Measurements from ENCODE around the gene CASQ2. TPM values are rescaled to one million over a fixed set of nuclear protein-coding genes. Genes with fewer than 3 reads are reported as not detected.
A peak's percentile ranks its signal among the peaks of the same experiment; 100 is the strongest.

Gene CASQ2
- total RNA-seq, 4 donors from 2014 or later: 1.1 to 3.9 (median 1.5) TPM

DNA sequence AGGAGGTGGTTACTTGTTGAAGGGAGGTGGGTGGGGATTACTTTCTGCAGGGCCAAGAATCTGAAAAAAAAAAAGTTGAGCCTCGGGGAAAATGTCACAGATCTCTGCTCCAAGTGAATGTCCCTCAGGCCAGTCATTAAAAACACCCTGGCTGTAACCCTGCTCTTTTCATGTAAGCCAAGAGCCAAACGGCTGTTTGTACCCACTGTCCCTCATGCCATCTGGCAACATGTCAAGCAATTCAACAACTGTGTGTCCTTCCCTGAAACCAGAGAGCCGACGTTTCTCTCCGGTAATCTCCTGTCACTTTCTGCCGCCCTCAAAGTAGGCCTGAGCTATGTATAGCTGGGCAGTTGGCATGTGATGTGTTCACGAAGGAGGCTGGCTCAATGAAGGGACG lies 14.7 kb downstream of the CASQ2 start:
- H3K36me3 ChIP-seq: no peaks in the 10 kb centered on the region
- no peak for TF ChIP-seq CTCF (IDR thresholded peaks at IDR 0.05)
- TF ChIP-seq POLR2A (IDR thresholded peaks at IDR 0.05): no peak
- intact Hi-C loops (cut with DNase I): no loop called here
- peak overlapping the region; percentile 60 to 77 (median 76) for H3K27ac ChIP-seq
- H3K9me3 ChIP-seq: no peaks in the 10 kb centered on the region
- DNase-seq: peak; percentile 71 to 80
- H3K4me1 ChIP-seq: peaks cover 39 to 45% of the 10 kb centered on the region in 2 donors
- H3K4me3 ChIP-seq (replicated peaks in 1 of 3): no peak overlapping the region
- H3K27me3 ChIP-seq: no peaks in the 10 kb centered on the region
- WGBS, 2 donors: 27 to 48% methylated on average over 7 to 8 of the region's 8 CpGs

DNA sequence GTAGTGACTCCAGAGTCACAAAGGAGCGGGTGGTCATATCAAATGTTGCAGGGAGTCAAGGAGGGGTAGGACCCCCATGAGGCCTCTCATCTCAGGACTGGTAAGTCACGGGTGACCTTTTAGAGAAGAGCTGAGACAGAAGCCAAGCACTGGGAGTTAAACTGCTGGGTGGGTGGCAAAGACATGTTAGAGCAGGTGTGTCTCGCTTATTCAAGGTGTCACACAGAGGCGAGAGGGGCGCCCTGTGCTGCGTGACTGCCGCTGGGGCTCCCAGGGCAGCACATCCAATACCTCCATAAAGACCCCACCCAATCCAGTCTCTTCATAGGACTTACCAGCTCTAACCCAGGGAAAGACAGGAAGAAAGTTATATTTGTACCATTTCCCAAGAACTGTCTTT lies 15.2 kb downstream of the CASQ2 start:
- no peak for DNase-seq
- Histone ChIP-seq H3K9me3 (no peaks in the 10 kb centered on the region), H3K27ac (peak overlapping the region; percentile 60 to 77 (median 76)), H3K27me3 (no peaks in the 10 kb centered on the region), H3K36me3 (no peaks in the 10 kb centered on the region), H3K4me1 (peaks cover 39 to 45% of the 10 kb centered on the region in 2 donors), H3K4me3 (replicated peaks in 1 of 3) (no peak overlapping the region)
- TF ChIP-seq POLR2A (IDR thresholded peaks at IDR 0.05) (no peak), CTCF (IDR thresholded peaks at IDR 0.05) (no peak)
- 93 to 94% methylated on average over 7 of the region's 7 CpGs for WGBS, 2 donors
- intact Hi-C loops (cut with DNase I): no loop called here

DNA sequence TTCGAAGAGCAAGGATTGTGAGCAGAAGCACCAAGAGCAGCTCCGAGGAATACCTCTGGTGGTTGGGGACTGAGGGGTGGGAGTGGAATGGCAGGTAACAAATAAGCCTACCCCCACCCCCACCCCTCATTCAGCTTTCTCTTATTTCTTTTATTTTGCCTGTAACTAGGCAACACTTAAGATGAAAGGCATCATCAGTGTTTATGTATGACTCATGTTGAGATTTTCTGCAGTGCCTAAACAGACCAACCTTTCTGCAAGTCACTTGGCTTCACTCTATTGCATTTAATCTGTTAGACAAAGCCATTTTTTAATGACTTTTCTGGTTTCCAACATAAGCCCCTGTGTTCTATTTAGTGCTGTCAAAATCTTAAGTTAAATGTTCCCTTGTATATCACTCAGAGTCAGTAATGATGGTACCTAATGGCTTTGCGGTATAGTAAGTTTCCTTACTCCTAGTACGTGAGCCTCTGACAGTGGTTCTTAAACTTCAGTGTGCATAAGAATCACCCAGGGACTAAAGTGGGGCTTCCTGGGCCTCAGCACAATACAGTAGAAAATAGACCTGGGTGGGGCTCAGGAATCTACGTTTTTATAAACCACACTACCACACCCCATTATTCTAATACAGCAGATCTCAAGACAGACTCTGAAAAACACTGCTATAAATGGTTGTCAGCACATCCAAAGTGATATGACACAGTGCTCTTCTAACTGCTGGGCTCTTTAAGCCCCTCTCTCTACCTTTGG lies 19.9 kb downstream of the CASQ2 start:
- H3K4me1 ChIP-seq: peaks cover 5 to 16% of the 10 kb centered on the region in 2 donors
- H3K27me3 ChIP-seq: no peaks in the 10 kb centered on the region
- intact Hi-C loops (cut with DNase I): no loop called here
- H3K4me3 ChIP-seq (replicated peaks in 1 of 3): no peak overlapping the region
- H3K36me3 ChIP-seq: no peaks in the 10 kb centered on the region
- no peak overlapping the region for H3K27ac ChIP-seq
- TF ChIP-seq CTCF (IDR thresholded peaks at IDR 0.05): no peak
- TF ChIP-seq POLR2A (IDR thresholded peaks at IDR 0.05): no peak
- H3K9me3 ChIP-seq: no peaks in the 10 kb centered on the region
- no peak for DNase-seq
- WGBS, 2 donors: 57 to 60% methylated on average over 5 of the region's 5 CpGs

DNA sequence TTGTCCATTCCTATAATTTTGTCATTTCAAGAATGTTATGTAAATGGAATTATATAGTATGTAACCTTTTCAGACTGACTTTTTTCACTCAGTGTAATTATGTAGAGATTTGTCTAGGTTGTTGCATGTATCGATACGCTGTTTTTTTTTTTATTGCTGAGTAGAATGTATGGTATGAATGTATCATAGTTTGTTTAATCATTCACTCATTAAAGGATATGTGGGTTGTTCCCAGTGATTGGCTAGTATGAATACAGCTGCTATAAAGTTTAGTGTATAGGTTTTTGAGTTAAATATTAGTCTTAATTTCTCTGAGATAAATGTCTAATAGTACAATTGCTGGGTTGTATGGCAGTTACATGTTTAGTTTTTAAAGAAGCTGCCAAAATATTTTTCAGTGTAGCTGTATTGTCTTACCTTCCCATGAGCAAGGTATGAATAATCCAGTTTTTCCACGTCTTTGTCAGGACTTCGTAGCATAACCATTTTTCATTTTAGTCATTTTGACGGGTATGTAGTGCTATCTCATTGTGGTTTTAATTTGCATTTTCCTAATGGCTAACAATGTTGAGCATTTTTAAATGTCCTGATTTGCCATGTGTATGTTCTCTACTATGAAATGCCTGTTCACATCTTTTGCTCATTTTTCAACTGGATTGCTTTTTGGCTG lies 22.4 kb downstream of the CASQ2 start:
- H3K36me3 ChIP-seq: no peaks in the 10 kb centered on the region
- no peaks in the 10 kb centered on the region for H3K27me3 ChIP-seq
- no peak overlapping the region for H3K4me3 ChIP-seq (replicated peaks in 1 of 3)
- TF ChIP-seq CTCF (IDR thresholded peaks at IDR 0.05) (no peak), POLR2A (IDR thresholded peaks at IDR 0.05) (no peak)
- no peak overlapping the region for H3K27ac ChIP-seq
- H3K4me1 ChIP-seq: peaks cover 0 to 12% of the 10 kb centered on the region in 2 donors
- 80 to 82% methylated on average over 5 of the region's 5 CpGs for WGBS, 2 donors
- no peak for DNase-seq
- H3K9me3 ChIP-seq: no peaks in the 10 kb centered on the region
- intact Hi-C loops (cut with DNase I): no loop called here

DNA sequence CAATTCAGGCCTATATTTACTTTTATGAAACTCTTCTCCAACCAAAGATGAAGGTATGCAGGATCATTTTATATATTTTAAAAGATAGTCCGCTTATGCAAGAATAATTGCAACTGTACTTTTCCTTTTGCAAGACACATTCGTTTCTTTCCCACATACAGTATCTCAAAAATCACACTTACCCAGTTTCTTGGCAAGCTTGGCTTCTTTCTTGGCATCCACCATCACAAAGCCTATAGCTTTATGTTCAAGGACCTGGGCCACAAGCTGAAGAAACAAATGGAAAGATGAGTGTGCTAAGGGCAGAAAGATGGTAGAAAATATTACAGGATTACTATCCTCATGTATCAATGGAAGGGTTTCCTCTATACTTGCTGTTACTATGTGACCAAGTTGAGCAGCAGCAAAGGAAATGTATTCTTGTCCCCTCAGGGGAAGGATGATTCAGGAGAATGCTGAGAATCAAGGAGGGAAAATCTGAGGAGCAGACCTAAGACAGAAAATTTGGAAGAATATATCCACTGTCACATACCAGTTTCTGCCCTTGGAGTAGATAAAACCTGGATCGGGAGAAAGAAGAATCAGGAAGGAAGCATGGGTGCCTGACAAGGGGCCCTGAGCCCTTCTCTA lies 23.8 kb downstream of the CASQ2 start:
- Histone ChIP-seq H3K4me3 (replicated peaks in 1 of 3) (no peak overlapping the region), H3K27ac (no peak overlapping the region), H3K4me1 (peaks cover 3 to 7% of the 10 kb centered on the region in 2 donors), H3K9me3 (no peaks in the 10 kb centered on the region), H3K36me3 (no peaks in the 10 kb centered on the region), H3K27me3 (no peaks in the 10 kb centered on the region)
- 88 to 92% methylated on average over 3 of the region's 3 CpGs for WGBS, 2 donors
- TF ChIP-seq POLR2A (IDR thresholded peaks at IDR 0.05) (no peak), CTCF (IDR thresholded peaks at IDR 0.05) (no peak)
- intact Hi-C loops (cut with DNase I): no loop called here
- DNase-seq: no peak
